Endothelial cell (in vitro differentiated cells): Measurements from ENCODE around the gene UPF2. TPM values are rescaled to one million over a fixed set of nuclear protein-coding genes. Genes with fewer than 3 reads are reported as not detected.
A peak's percentile ranks its signal among the peaks of the same experiment; 100 is the strongest.

Experiments used
- DNase-seq: peaks from one replicate; pipeline ENCODE4 v3.0.0; 2021; ENCODE audit warnings: low spot score
- H3K27ac Mint-ChIP-seq: one replicate; pipeline ENCODE4 v1.8.0; 2021; ENCODE audit warnings: mixed read lengths, inconsistent platforms; ENCODE audit not compliant: unreplicated experiment
- H3K27me3 Mint-ChIP-seq: one replicate; pipeline ENCODE4 v1.8.0; 2021; ENCODE audit warnings: mild to moderate bottlenecking, moderate library complexity, mixed read lengths, inconsistent platforms; ENCODE audit not compliant: unreplicated experiment
- H3K36me3 Mint-ChIP-seq: one replicate; pipeline ENCODE4 v1.8.0; 2021; ENCODE audit warnings: mild to moderate bottlenecking, low read depth, mixed read lengths, inconsistent platforms; ENCODE audit not compliant: unreplicated experiment
- H3K4me1 Mint-ChIP-seq: one replicate; pipeline ENCODE4 v1.8.0; 2021; ENCODE audit warnings: mild to moderate bottlenecking, mixed read lengths, inconsistent platforms; ENCODE audit not compliant: unreplicated experiment
- H3K4me3 Mint-ChIP-seq: one replicate; pipeline ENCODE4 v1.8.0; 2021; ENCODE audit warnings: mild to moderate bottlenecking, mixed read lengths, inconsistent platforms; ENCODE audit not compliant: unreplicated experiment
- H3K9me3 Mint-ChIP-seq: one replicate; pipeline ENCODE4 v1.8.0; 2021; ENCODE audit warnings: mixed read lengths, inconsistent platforms; ENCODE audit not compliant: unreplicated experiment
- total RNA-seq: library from RNA; stranded (reverse); fragmentation: NEBNext Ultra II Directional; extraction: Animal tissue kit (Norgen Biotek cat#: 25700); gene quantifications from one replicate; pipeline ENCODE4 v1.2.1, GENCODE V29; 2021; ENCODE audit not compliant: unreplicated experiment
- TF ChIP-seq, protein P1 (sequence below): fragments of 200-600 bp; sonication (generic); IDR thresholded peaks from one replicate; pipeline ENCODE4 v1.5.0; 2021; ENCODE audit warnings: antibody characterized with exemption; ENCODE audit not compliant: unreplicated experiment

Gene UPF2
- total RNA-seq, 1 donor from 2014 or later: 21.9 TPM

DNA sequence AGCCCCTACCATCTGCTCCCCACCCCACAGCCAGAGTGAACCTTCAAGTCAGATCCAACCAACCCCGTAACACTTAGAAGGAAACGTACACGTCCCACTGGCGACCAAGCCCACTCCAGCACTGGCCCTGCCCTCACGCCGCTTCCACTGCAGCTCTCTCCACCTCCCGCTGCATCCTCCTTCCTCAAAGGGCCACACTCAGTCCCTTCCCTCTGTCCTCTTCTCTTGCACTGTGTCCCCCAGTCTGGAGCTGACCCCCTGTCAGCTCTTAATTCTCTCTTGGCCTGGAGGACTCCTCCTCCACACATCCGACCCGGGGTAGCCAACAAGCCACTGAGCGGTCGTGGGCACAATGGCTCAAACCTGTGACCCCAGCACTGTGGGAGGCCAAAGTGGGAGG, 133.6 kb downstream of the UPF2 start:
- Mint-ChIP-seq H3K4me1 (peaks cover 10% of the 10 kb centered on the region), H3K4me3 (no peak overlapping the region), H3K27me3 (peaks cover 2% of the 10 kb centered on the region), H3K27ac (no peak overlapping the region), H3K36me3 (no peaks in the 10 kb centered on the region), H3K9me3 (no peaks in the 10 kb centered on the region)
- DNase-seq: no peak
- TF ChIP-seq, protein P1, sequence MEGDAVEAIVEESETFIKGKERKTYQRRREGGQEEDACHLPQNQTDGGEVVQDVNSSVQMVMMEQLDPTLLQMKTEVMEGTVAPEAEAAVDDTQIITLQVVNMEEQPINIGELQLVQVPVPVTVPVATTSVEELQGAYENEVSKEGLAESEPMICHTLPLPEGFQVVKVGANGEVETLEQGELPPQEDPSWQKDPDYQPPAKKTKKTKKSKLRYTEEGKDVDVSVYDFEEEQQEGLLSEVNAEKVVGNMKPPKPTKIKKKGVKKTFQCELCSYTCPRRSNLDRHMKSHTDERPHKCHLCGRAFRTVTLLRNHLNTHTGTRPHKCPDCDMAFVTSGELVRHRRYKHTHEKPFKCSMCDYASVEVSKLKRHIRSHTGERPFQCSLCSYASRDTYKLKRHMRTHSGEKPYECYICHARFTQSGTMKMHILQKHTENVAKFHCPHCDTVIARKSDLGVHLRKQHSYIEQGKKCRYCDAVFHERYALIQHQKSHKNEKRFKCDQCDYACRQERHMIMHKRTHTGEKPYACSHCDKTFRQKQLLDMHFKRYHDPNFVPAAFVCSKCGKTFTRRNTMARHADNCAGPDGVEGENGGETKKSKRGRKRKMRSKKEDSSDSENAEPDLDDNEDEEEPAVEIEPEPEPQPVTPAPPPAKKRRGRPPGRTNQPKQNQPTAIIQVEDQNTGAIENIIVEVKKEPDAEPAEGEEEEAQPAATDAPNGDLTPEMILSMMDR: no peak

DNA sequence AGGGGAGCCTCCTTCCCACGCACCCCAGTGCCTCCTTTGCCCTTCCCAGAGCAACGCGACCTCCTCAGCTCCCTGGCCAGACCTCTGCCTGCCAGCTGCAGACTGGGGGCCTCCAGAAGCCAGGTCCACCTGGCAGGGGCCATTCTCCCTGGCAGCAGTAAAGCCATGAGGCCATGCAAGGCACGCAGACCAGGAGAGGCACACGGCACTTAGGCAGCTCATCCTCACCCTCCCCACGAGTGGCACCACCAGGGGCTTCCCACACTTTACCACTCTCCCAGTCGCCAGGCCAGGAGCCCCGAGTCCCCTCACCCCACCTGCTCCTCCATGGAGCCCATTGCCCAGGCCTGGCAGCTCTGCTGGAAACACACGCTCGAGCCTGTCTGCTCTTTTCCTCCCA, 134.1 kb downstream of the UPF2 start:
- Mint-ChIP-seq H3K36me3 (no peaks in the 10 kb centered on the region), H3K27ac (no peak overlapping the region), H3K4me1 (peaks cover 10% of the 10 kb centered on the region), H3K4me3 (no peak overlapping the region), H3K27me3 (peaks cover 2% of the 10 kb centered on the region), H3K9me3 (no peaks in the 10 kb centered on the region)
- TF ChIP-seq, protein P1: no peak
- DNase-seq: no peak

DNA sequence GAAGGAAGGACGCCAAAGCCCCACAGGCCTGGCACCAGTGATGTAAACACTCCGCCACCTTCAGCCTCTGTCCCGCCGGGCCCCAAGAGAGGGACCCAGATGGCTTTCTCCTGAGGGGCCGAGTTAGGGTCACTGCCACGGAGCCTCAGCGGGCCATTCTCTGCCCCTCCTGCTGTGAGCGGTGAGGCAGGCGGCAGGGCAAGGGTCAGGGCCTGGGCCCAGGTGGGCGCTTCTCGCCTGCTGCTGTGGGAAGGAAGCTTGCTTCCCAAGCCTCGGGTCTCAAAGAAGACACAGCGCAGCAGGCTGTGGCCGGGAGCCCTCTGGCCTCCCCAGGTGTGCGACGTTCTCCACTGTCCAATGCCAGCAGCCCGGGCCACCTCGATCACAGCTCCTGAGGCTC, 134.7 kb downstream of the UPF2 start:
- no peak overlapping the region for H3K27ac Mint-ChIP-seq
- no peak for DNase-seq
- H3K27me3 Mint-ChIP-seq: peaks cover 2% of the 10 kb centered on the region
- H3K4me3 Mint-ChIP-seq: no peak overlapping the region
- H3K4me1 Mint-ChIP-seq: peaks cover 7% of the 10 kb centered on the region
- H3K36me3 Mint-ChIP-seq: no peaks in the 10 kb centered on the region
- no peaks in the 10 kb centered on the region for H3K9me3 Mint-ChIP-seq
- TF ChIP-seq, protein P1: no peak

GRCh38 chr10:11906714-11907113, 135.9 kb downstream of the UPF2 start:
- no peaks in the 10 kb centered on the region for H3K36me3 Mint-ChIP-seq
- TF ChIP-seq, protein P1: no peak
- H3K4me1 Mint-ChIP-seq: peaks cover 14% of the 10 kb centered on the region
- no peak for DNase-seq
- H3K27ac Mint-ChIP-seq: peak overlapping the region; percentile 45
- H3K4me3 Mint-ChIP-seq: no peak overlapping the region
- H3K27me3 Mint-ChIP-seq: peaks cover 2% of the 10 kb centered on the region
- no peaks in the 10 kb centered on the region for H3K9me3 Mint-ChIP-seq

DNA sequence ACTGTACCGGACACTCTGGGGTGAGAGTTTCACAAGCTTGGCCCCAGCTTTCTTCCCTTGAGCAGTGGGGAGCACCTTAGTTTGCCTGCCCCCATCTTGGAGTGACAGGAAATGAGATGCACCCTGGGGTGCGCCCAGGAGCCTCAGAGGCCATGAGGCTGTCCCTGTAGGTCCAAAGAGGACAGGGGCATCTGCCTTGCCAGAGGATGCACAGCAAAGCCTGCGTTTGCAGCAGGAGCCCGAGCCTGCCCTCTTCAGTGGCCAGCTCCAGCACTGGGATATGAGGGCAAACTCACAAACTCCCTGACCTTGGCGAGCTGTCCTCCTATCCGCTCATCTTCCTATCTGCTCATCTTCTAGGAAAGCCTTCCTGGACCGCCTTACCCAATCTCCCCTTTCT, 140.0 kb downstream of the UPF2 start:
- no peaks in the 10 kb centered on the region for H3K36me3 Mint-ChIP-seq
- H3K4me3 Mint-ChIP-seq: no peak overlapping the region
- H3K4me1 Mint-ChIP-seq: peaks cover 13% of the 10 kb centered on the region
- DNase-seq: no peak
- H3K27ac Mint-ChIP-seq: no peak overlapping the region
- no peaks in the 10 kb centered on the region for H3K9me3 Mint-ChIP-seq
- no peaks in the 10 kb centered on the region for H3K27me3 Mint-ChIP-seq
- TF ChIP-seq, protein P1: no peak
